HG03045 (cell line): ENCODE data around the gene TUT4.

Source experiments
- ATAC-seq: cut with Tn5 transposase; IDR thresholded peaks from one replicate; pipeline ENCODE4 v1.9.1; 2021; ENCODE audit warnings: mild to moderate bottlenecking, moderate library complexity; ENCODE audit not compliant: unreplicated experiment

Gene TUT4

GRCh38 chr1:52476943-52477342 is 75.9 kb downstream of the TUT4 start:
- no peak for ATAC-seq

- ATAC-seq = no peak
Observed at GRCh38 chr1:52474807-52475206, 78.1 kb downstream of the TUT4 start.

- ATAC-seq = no peak
Observed at GRCh38 chr1:52473039-52473438, 79.9 kb downstream of the TUT4 start.

GRCh38 chr1:52472384-52472783 is 80.5 kb downstream of the TUT4 start:
- no peak for ATAC-seq

GRCh38 chr1:52469108-52469507 is 83.8 kb downstream of the TUT4 start:
- no peak for ATAC-seq

- ATAC-seq = no peak
Observed at GRCh38 chr1:52463891-52464290, 89.0 kb downstream of the TUT4 start.

- ATAC-seq = no peak
Observed at GRCh38 chr1:52461821-52462220, 91.1 kb downstream of the TUT4 start.

- ATAC-seq = no peak
Observed at GRCh38 chr1:52460694-52461093, 92.2 kb downstream of the TUT4 start.

- no peak for ATAC-seq
Observed at GRCh38 chr1:52455686-52456085, 97.2 kb downstream of the TUT4 start.

- no peak for ATAC-seq
Observed at GRCh38 chr1:52454779-52455178, 98.1 kb downstream of the TUT4 start.

GRCh38 chr1:52454127-52454526 is 98.8 kb downstream of the TUT4 start:
- no peak for ATAC-seq

- ATAC-seq = no peak
Observed at GRCh38 chr1:52444463-52444862, 108.4 kb downstream of the TUT4 start.

GRCh38 chr1:52439976-52440375 is 112.9 kb downstream of the TUT4 start:
- ATAC-seq = no peak

GRCh38 chr1:52436817-52437216 is 116.1 kb downstream of the TUT4 start:
- no peak for ATAC-seq

GRCh38 chr1:52435650-52436049 is 117.2 kb downstream of the TUT4 start:
- ATAC-seq = no peak

GRCh38 chr1:52435211-52435610 is 117.7 kb downstream of the TUT4 start:
- no peak for ATAC-seq

- ATAC-seq = no peak
Observed at GRCh38 chr1:52432807-52433206, 120.1 kb downstream of the TUT4 start.

GRCh38 chr1:52427152-52427551 is 125.7 kb downstream of the TUT4 start:
- no peak for ATAC-seq

GRCh38 chr1:52426371-52426770 is 126.5 kb downstream of the TUT4 start:
- ATAC-seq = no peak

- ATAC-seq = no peak
Observed at GRCh38 chr1:52424813-52425212, 128.1 kb downstream of the TUT4 start.

- no peak for ATAC-seq
Observed at GRCh38 chr1:52424231-52424636, 128.7 kb downstream of the TUT4 start.

- ATAC-seq = no peak
Observed at GRCh38 chr1:52423771-52424170, 129.1 kb downstream of the TUT4 start.

- ATAC-seq = no peak
Observed at GRCh38 chr1:52423055-52423454, 129.8 kb downstream of the TUT4 start.

- ATAC-seq = no peak
Observed at GRCh38 chr1:52420713-52421112, 132.2 kb downstream of the TUT4 start.
